HEK293 (cell line): ENCODE data around the gene HAND1.

Experiments
- CTCF ChIA-PET: fragments of 350-600 bp; formaldehyde crosslinking; extraction: SDS; loops from one replicate; lab custom pipeline; 2021; ENCODE audit warnings: antibody characterized with exemption; lab: Yijun Ruan, JAX
- POLR2A ChIA-PET: fragments of 300-600 bp; formaldehyde crosslinking; extraction: SDS; loops from one replicate; lab custom pipeline; 2020; ENCODE audit warnings: antibody characterized with exemption, inconsistent platforms; lab: Yijun Ruan, JAX
- H3K27ac ChIP-seq: fragments of 200-500 bp; sonication (Bioruptor generic); 2 replicates; pipeline ENCODE4 v1.5.1; 2014; ENCODE audit warnings: low read depth, low read length, control low read depth, inconsistent platforms; ENCODE audit errors: extremely low read depth
- H3K36me3 ChIP-seq, 2 experiments: fragments of 200-500 bp in 1 of 2; sonication (Bioruptor generic) in 1 of 2; 1 replicate in 1 of 2; 2 replicates in 1 of 2; pipeline ENCODE4 v1.5.1; 2014 to 2017; ENCODE audit warnings: inconsistent platforms in 2 of 2, low read length in 2 of 2; ENCODE audit not compliant: control insufficient read depth in 2 of 2, insufficient read depth in 1 of 2
- H3K4me1 ChIP-seq: fragments of 200-500 bp; sonication (Bioruptor generic); 2 replicates; pipeline ENCODE4 v1.5.1; 2014; ENCODE audit warnings: mild to moderate bottlenecking, low read length, inconsistent platforms; ENCODE audit not compliant: control insufficient read depth, insufficient read depth
- H3K4me3 ChIP-seq: 2 replicates; pipeline ENCODE4 v1.5.1; 2011; ENCODE audit warnings: low read depth, mild to moderate bottlenecking, control low read depth, low read length, moderate library complexity
- H3K9me3 ChIP-seq: fragments of 200-500 bp; sonication (Bioruptor generic); 2 replicates; pipeline ENCODE4 v1.5.1; 2014; ENCODE audit warnings: low read depth, low read length, inconsistent platforms; ENCODE audit not compliant: control insufficient read depth, insufficient read depth
- KLF8 ChIP-seq: fragments of 450-650 bp; formaldehyde crosslinking; IDR thresholded peaks from 2 replicates; pipeline ENCODE4 v1.5.1; 2016; ENCODE audit warnings: missing biosample characterization, missing genetic modification characterization
- PBX3 ChIP-seq: sonication (generic); formaldehyde crosslinking; IDR thresholded peaks from 2 replicates; pipeline ENCODE4 v1.8.1; 2022; ENCODE audit warnings: mild to moderate bottlenecking, moderate library complexity, missing genetic modification reagents
- PRDM2 ChIP-seq: fragments of 450-650 bp; formaldehyde crosslinking; IDR thresholded peaks from 2 replicates; pipeline ENCODE4 v1.5.1; 2016; ENCODE audit warnings: missing biosample characterization, missing genetic modification characterization, borderline replicate concordance
- PRDM6 ChIP-seq: fragments of 450-650 bp; formaldehyde crosslinking; IDR thresholded peaks from 2 replicates; pipeline ENCODE4 v1.5.1; 2017; ENCODE audit warnings: missing biosample characterization, missing genetic modification characterization
- RBAK ChIP-seq: fragments of 450-650 bp; formaldehyde crosslinking; IDR thresholded peaks from 2 replicates; pipeline ENCODE4 v1.5.1; 2016; ENCODE audit warnings: missing biosample characterization, missing genetic modification characterization
- SCRT1 ChIP-seq: fragments of 450-650 bp; formaldehyde crosslinking; IDR thresholded peaks from 2 replicates; pipeline ENCODE4 v1.5.1; 2016; ENCODE audit warnings: missing biosample characterization, missing genetic modification characterization, borderline replicate concordance
- TRIM28 ChIP-seq: IDR thresholded peaks from 2 replicates; pipeline ENCODE4 v1.6.1; 2011; ENCODE audit warnings: low read length, control low read depth, borderline replicate concordance
- ZBTB17 ChIP-seq: fragments of 450-650 bp; formaldehyde crosslinking; IDR thresholded peaks from 2 replicates; pipeline ENCODE4 v1.5.1; 2016; ENCODE audit warnings: missing biosample characterization, missing genetic modification characterization
- ZBTB21 ChIP-seq: fragments of 450-650 bp; formaldehyde crosslinking; IDR thresholded peaks from 2 replicates; pipeline ENCODE4 v1.5.1; 2017; ENCODE audit warnings: missing biosample characterization, missing genetic modification characterization
- ZFP3 ChIP-seq: fragments of 450-650 bp; formaldehyde crosslinking; IDR thresholded peaks from 2 replicates; pipeline ENCODE4 v1.5.1; 2016; ENCODE audit warnings: low read depth, missing biosample characterization, missing genetic modification characterization
- ZNF132 ChIP-seq: fragments of 450-650 bp; formaldehyde crosslinking; IDR thresholded peaks from 2 replicates; pipeline ENCODE4 v1.5.1; 2017; ENCODE audit warnings: missing biosample characterization, missing genetic modification characterization, borderline replicate concordance
- ZNF140 ChIP-seq: fragments of 450-650 bp; formaldehyde crosslinking; IDR thresholded peaks from 2 replicates; pipeline ENCODE4 v1.5.1; 2016; ENCODE audit warnings: missing biosample characterization, missing genetic modification characterization
- ZNF248 ChIP-seq: fragments of 450-650 bp; formaldehyde crosslinking; IDR thresholded peaks from 2 replicates; pipeline ENCODE4 v1.5.1; 2017; ENCODE audit warnings: missing biosample characterization, missing genetic modification characterization
- ZNF335 ChIP-seq: fragments of 450-650 bp; formaldehyde crosslinking; conservative IDR thresholded peaks from 2 replicates; pipeline ENCODE4 v1.5.1; 2016; ENCODE audit warnings: missing biosample characterization, missing genetic modification characterization
- ZNF366 ChIP-seq: fragments of 450-650 bp; formaldehyde crosslinking; conservative IDR thresholded peaks from 2 replicates; pipeline ENCODE4 v1.5.1; 2016; ENCODE audit warnings: missing biosample characterization, missing genetic modification characterization
- ZNF398 ChIP-seq: fragments of 450-650 bp; formaldehyde crosslinking; IDR thresholded peaks from 2 replicates; pipeline ENCODE4 v1.5.1; 2017; ENCODE audit warnings: missing biosample characterization, missing genetic modification characterization
- ZNF416 ChIP-seq: fragments of 450-650 bp; formaldehyde crosslinking; IDR thresholded peaks from 2 replicates; pipeline ENCODE4 v1.5.1; 2016; ENCODE audit warnings: missing biosample characterization, missing genetic modification characterization
- ZNF561 ChIP-seq: fragments of 450-650 bp; IDR thresholded peaks from 2 replicates; pipeline ENCODE4 v1.5.1; 2018; ENCODE audit warnings: missing biosample characterization, missing genetic modification characterization, borderline replicate concordance
- ZNF600 ChIP-seq: fragments of 450-650 bp; formaldehyde crosslinking; IDR thresholded peaks from 2 replicates; pipeline ENCODE4 v1.5.1; 2016; ENCODE audit warnings: missing biosample characterization, missing genetic modification characterization
- ZXDB ChIP-seq: fragments of 450-650 bp; formaldehyde crosslinking; IDR thresholded peaks from 2 replicates; pipeline ENCODE4 v1.5.1; 2016; ENCODE audit warnings: missing biosample characterization, missing genetic modification characterization

The HAND1 gene

GRCh38 chr5:154470947-154471870, 6.8 kb downstream of the HAND1 start (continued):
- TF ChIP-seq ZNF140 (tag by site-specific recombination) = no peak
- TF ChIP-seq ZNF335 = peak; percentile 66
- TF ChIP-seq ZNF248 = no peak
- TF ChIP-seq ZNF398 = no peak
- no peak for TF ChIP-seq PRDM2
- 0 out of 2 replicates have a peak, but pooled peaks have one; percentile 26 for TF ChIP-seq ZBTB17 (tag by site-specific recombination)
- no peak for TF ChIP-seq ZNF561 (tag by site-specific recombination)
- TF ChIP-seq SCRT1 = no peak
- TF ChIP-seq ZFP3 (tag by site-specific recombination) = no peak
- no peak for TF ChIP-seq PBX3 (CRISPR knock-in tag)
- no peak for TF ChIP-seq KLF8 (tag by site-specific recombination)
- no peak for TF ChIP-seq ZNF416 (tag by site-specific recombination)

GRCh38 chr5:154470137-154470536, 7.9 kb downstream of the HAND1 start:
- Histone ChIP-seq H3K4me3 (no peak overlapping the region), H3K4me1 (peaks cover 12% of the 10 kb centered on the region), H3K9me3 (no peaks in the 10 kb centered on the region), H3K36me3 (no peaks in the 10 kb centered on the region), H3K27ac (no peak overlapping the region)
- ChIA-PET CTCF (interaction anchor here (0.6 to 8.5 kb wide), 7 partner anchors 11 to 533 kb away, joined by 3 to 147 read pairs (median 4); no protein-coding TSS in a partner anchor), POLR2A (interaction anchor here (0.6 kb wide), 1 partner anchor 21 kb away, joined by 3 read pairs; no protein-coding TSS in a partner anchor)
- TF ChIP-seq ZBTB21 (tag by site-specific recombination) (no peak), TRIM28 (peak; percentile 66; the same call in 1 of the 2 replicates), PRDM6 (peak; percentile 59), ZNF600 (peak; percentile 39; the same call in 1 of the 2 replicates), RBAK (no peak), ZNF132 (tag by site-specific recombination) (no peak), ZXDB (tag by site-specific recombination) (peak; percentile 20; the same call in 1 of the 2 replicates), ZNF366 (tag by site-specific recombination) (peak; percentile 34; the same call in 1 of the 2 replicates)
